Fibroblast of the aortic adventitia (primary cell): ENCODE data around the gene KRTAP10-8. TPM values are rescaled to one million over a fixed set of nuclear protein-coding genes. Genes with fewer than 3 reads are reported as not detected.
"Not testable (repeated sequence)": the region's sequence is repeated elsewhere in the genome, so short reads cannot be mapped to it uniquely, and the experiment has no call there.

Experiments used
- DNase-seq: peaks from one replicate; pipeline ENCODE4 v3.0.0-alpha.2; 2010; ENCODE audit warnings: low read depth
- H3K4me3 ChIP-seq: 2 replicates; pipeline ENCODE4 v1.5.1; 2011; ENCODE audit warnings: low read depth, mild to moderate bottlenecking, control low read depth, low read length, moderate library complexity
- CTCF ChIP-seq: IDR thresholded peaks from 2 replicates; pipeline ENCODE4 v1.5.1; 2011; ENCODE audit warnings: mild to moderate bottlenecking, low read length, control low read depth, inconsistent platforms; ENCODE audit not compliant: insufficient read depth
- total RNA-seq: library from RNA; depleted of rRNA; stranded (reverse); fragments of >200 nt; gene quantifications from 2 replicates; pipeline ENCODE4 v1.2.3, GENCODE V29; 2012; ENCODE audit warnings: low replicate concordance

KRTAP10-8 gene
- total RNA-seq, 1 donor, result not detected

- DNase-seq, result no peak
These were observed 22.1 kb upstream of the KRTAP10-8 start for GRCh38 chr21:44589586-44590305.

GRCh38 chr21:44590311-44590721 is 21.6 kb upstream of the KRTAP10-8 start:
- no peak for DNase-seq
- H3K4me3 ChIP-seq, result no peak overlapping the region
- TF ChIP-seq CTCF, result no peak

More at GRCh38 chr21:44589586-44590305, 22.1 kb upstream of the KRTAP10-8 start:
- H3K4me3 ChIP-seq, result no peak overlapping the region
- TF ChIP-seq CTCF, result no peak

GRCh38 chr21:44590897-44591800 is 20.7 kb upstream of the KRTAP10-8 start:
- not testable (repeated sequence) for H3K4me3 ChIP-seq, DNase-seq

GRCh38 chr21:44591801-44592130 is 20.1 kb upstream of the KRTAP10-8 start:
- not testable (repeated sequence) for H3K4me3 ChIP-seq

GRCh38 chr21:44592446-44593311 is 19.2 kb upstream of the KRTAP10-8 start, which contains the start of gene KRTAP10-6:
TSS of gene KRTAP10-6 (minus strand) at chr21:44592505. CDS start at chr21:44592484, 21 bp downstream.
- no peak for DNase-seq
- H3K4me3 ChIP-seq, result no peak within 1 kb of the TSS
- no peak for TF ChIP-seq CTCF

More at GRCh38 chr21:44591801-44592130, 20.1 kb upstream of the KRTAP10-8 start:
- not testable (repeated sequence) for DNase-seq

- TF ChIP-seq CTCF, result no peak
- no peak overlapping the region for H3K4me3 ChIP-seq
- DNase-seq, result peak; percentile 2
These were observed 18.1 kb upstream of the KRTAP10-8 start for GRCh38 chr21:44593598-44594405.

GRCh38 chr21:44594406-44594916 is 17.4 kb upstream of the KRTAP10-8 start:
- no peak overlapping the region for H3K4me3 ChIP-seq
- DNase-seq, result no peak
- no peak for TF ChIP-seq CTCF
